GM12864 (cell line): ENCODE results near the gene SERPINA12.

Source experiments
- DNase-seq: peaks from one replicate; pipeline ENCODE4 v3.0.0-alpha.2; 2011; ENCODE audit warnings: low read depth
- H3K4me3 ChIP-seq: 2 replicates; pipeline ENCODE4 v1.5.1; 2011; ENCODE audit warnings: mild to moderate bottlenecking, low read depth, low read length, control low read depth
- CTCF ChIP-seq: IDR thresholded peaks from 2 replicates; pipeline ENCODE4 v1.5.1; 2011; ENCODE audit warnings: low read depth, mild to moderate bottlenecking, moderate library complexity, low read length, control low read depth, inconsistent platforms; ENCODE audit errors: missing control alignments

SERPINA12 gene

GRCh38 chr14:94509356-94509755 is at the start of gene SERPINA12:
Gene SERPINA12, minus strand, starts transcription at chr14:94509469. Its CDS starts 11,072 bp downstream, at chr14:94498397.
- no peak for DNase-seq
- no peak for TF ChIP-seq CTCF
- no peak within 1 kb of the TSS for H3K4me3 ChIP-seq

- DNase-seq, result no peak
- TF ChIP-seq CTCF, result no peak
- no peak overlapping the region for H3K4me3 ChIP-seq
These were observed 49.6 kb upstream of the SERPINA12 start for GRCh38 chr14:94558842-94559241.

- no peak overlapping the region for H3K4me3 ChIP-seq
- DNase-seq, result no peak
- no peak for TF ChIP-seq CTCF
These were observed 48.1 kb upstream of the SERPINA12 start for GRCh38 chr14:94557327-94557726.

- no peak for TF ChIP-seq CTCF
- DNase-seq, result no peak
- no peak overlapping the region for H3K4me3 ChIP-seq
These were observed 46.7 kb upstream of the SERPINA12 start for GRCh38 chr14:94555991-94556390.

- TF ChIP-seq CTCF, result no peak
- no peak overlapping the region for H3K4me3 ChIP-seq
- DNase-seq, result no peak
These were observed 40.8 kb upstream of the SERPINA12 start for GRCh38 chr14:94550041-94550440.

- peak; percentile 82 for TF ChIP-seq CTCF
- DNase-seq, result no peak
- no peak overlapping the region for H3K4me3 ChIP-seq
These were observed 40.0 kb upstream of the SERPINA12 start for GRCh38 chr14:94548999-94549985.
